IMR-90 (cell line): ENCODE results near the gene SFSWAP.

ENCODE experiments used
- CEBPB ChIP-seq: IDR thresholded peaks from 2 replicates; pipeline ENCODE4 v1.6.1; 2012; ENCODE audit warnings: low read depth, low read length, improper control_type of control experiment
- CTCF ChIP-seq: conservative IDR thresholded peaks from 2 replicates; pipeline ENCODE4 v1.5.1; 2012; ENCODE audit warnings: mild to moderate bottlenecking, low read depth, low read length, improper control_type of control experiment

GRCh38 chr12:131672311-131672940 is 38.5 kb upstream of the SFSWAP start:
- TF ChIP-seq CTCF = no peak
- TF ChIP-seq CEBPB = no peak
